Measurements from ENCODE around the gene GABRA1.

Gene GABRA1

DNA sequence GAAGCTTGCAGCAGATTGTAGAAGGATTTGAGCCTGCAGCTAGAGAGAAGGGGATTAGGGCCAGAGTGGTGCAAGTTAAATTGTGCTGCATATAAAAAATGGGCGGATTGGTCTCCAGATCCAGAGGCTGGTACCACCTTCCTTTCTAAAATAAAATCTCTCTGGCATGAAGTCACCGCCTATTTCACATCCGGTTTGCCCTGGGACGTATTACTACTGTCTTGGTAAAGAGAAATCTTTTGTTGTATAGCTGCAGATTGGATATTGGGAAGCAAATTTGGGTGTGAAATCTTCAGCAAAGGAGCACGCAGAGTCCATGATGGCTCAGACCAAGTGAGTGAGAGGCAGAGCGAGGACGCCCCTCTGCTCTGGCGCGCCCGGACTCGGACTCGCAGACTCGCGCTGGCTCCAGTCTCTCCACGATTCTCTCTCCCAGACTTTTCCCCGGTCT, at the start of gene GABRA1:
GABRA1 (plus strand) TSS at position 180 of the 451 bp plus-strand sequence. CDS start 2,691 bp downstream, outside the sequence.
- DNase-seq, result no peak

DNA sequence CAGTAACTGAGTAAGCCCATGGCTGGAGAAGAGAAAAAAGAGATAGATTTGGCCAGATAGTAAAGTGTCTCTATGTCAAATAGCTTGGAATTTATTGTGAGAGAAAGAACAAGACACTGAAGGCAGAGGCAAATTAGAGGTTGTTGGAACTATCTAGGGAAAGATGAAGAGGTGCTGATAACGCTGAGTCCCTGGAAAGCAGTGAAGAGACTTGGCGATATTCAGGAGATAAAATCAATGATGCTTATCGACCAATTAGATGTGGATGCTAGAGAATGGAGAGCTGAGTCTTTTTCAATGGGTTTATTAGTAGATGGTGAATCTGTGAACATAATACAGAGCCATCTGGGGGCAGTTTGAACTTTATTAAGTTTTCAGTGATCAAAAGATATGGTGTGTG, 48.6 kb upstream of the GABRA1 start:
- DNase-seq, result no peak

DNA sequence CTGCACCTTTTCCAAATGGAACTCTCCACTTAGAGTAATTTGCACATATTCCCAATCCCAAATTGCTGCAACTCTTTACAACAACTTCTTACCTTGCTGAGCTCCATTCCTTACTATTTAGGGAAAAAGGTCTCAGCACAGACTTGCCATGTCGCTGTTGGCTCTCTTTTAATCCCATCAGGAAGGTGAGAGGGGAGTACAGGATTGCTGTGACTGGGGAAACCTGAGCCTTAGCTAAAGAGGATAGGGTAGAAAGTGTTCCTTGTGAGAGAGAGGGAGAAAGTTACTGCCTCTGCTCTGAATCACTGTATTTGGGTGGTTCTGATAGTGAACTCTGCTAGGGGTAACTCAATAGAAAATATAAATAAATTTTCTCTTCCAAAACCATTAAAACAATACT, 43.7 kb upstream of the GABRA1 start:
- DNase-seq, result no peak

DNA sequence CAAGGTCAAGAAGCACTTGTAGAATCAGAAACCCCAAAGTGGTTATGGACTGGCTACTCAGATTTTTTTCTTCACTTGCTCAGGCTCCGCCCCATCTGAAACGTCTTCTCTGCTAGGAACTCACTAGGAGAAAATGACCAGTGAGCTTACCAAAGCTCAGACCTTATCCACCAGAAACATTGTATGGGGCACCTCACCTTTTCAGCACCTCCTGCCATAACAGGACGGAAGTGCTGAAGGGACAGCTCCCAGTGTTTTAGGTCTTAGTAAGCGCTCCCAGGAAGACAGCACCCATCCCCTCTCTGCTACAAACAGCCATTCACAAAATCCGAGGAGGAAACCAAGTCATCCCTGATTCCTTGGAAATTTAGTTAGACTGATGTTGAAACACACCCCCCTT, 1.2 kb upstream of the GABRA1 start:
- peak; percentile 4 for DNase-seq

DNA sequence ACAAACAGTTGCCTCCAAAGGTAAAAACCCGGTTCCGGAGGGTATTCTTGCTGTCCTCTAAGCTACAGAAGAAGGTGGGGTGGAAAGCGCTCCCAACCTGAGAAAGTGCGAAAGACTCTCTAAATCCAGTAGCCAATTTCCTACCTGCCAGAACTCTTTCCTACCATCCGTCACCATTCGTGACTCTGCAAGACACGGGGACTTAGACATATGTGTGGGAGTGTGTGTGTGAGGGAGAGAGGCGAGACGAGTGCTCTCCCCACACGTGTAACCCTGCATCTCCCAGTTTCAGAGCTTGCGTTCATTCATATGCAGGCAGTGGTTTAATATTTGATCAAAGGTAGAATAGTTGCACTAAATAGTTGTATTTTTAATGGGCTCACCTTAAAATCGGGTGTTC, 473 bp upstream of the GABRA1 start:
- no peak for DNase-seq

DNA sequence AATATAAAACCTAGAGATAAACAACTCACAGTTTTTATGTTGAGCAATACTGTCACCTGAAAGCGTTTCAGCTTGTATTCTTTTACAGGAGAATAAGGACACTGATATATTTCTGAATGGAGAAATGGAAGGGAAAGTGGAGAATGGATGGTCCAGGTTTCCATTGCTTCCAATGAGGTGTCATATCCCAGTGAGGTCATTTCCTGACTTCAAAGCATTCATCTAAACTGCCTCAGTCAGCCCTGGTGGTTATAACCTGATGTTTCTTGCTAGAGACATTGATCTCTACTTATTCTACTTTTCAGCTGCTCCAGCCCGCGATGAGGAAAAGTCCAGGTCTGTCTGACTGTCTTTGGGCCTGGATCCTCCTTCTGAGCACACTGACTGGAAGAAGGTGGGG, 2.6 kb downstream of the GABRA1 start:
- no peak for DNase-seq

DNA sequence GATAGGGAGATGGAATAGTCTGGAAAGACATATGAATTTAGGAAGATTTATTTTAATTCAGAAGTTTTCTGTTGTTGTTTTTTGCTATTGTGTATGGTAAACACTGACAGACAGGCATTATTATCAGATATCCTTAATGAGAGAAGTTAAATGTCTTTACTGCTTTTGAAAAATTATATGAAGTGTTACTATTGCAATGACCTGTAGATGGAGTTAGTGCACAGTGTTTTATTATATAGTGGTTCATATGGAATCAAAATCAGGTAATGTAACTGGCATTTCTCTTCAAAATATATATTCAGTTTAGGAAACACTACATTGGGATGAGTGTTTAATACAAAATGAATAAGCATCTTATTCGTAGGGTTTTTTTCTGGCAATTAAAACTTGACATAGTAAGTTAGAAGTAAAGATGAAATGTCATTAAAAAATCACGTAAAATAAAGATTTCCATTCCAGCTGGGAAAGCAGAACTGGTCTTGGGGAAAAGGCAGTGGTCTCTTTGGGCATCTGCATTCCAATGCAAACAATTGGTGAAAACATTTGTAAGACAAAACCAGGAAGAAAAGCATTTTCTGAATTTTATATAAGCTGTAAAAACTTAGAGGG, 3.9 kb downstream of the GABRA1 start:
- no peak for DNase-seq

DNA sequence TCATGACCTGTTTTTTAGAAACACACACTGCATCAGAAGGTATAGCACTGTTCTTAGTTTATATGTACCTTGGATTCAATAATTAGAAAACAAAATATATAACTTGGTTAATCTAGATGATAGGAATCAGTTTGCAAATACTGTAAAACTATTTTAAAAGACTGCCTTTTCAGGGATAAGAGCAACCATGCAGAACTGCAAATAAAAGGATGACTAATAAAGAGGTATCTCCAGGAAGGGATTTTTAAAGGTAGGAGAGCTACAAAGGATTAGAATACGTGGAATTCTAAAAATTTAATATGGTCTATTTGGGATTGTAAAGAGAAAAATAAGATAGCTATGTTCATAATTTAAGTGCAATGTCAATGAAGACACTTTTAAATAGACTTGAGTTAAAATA, 9.4 kb downstream of the GABRA1 start:
- DNase-seq, result no peak

DNA sequence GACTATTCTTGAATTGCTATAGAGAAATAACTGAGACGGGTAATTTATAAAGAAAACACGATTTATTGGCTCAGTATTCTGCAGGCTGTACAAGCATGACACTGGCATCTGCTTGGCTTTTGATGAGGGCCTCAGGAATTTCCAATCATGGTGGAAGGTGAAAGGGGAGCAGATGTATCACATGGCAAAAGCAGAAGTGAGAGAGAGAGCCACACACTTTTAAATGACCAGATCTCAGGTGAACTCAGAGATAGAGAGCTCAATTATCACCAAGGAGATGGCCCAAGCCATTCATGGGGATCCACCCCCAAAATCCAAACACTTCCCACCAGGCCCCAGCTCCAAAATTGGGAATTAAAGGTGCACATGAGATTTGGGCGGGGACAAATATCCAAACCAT, 15.3 kb downstream of the GABRA1 start:
- DNase-seq, result no peak

DNA sequence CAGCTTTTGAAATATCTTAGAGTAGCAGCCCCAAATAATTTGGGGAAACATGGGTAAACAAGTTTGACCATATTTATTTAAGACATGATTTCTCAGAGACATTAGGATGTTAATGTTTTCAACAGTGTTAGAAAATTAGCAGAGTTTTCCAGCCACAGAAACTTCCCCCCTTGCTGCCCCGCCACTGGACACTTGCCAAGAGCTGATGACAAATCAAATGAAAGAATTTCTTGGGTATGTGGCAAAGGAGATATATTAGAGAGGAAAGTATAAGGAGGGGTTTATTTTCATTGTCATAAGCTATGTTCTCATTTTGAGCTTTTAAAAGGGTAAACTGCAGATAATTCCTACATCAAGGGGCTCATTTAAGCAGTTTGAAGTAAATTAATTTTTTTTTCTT, 15.9 kb downstream of the GABRA1 start:
- DNase-seq, result no peak

DNA sequence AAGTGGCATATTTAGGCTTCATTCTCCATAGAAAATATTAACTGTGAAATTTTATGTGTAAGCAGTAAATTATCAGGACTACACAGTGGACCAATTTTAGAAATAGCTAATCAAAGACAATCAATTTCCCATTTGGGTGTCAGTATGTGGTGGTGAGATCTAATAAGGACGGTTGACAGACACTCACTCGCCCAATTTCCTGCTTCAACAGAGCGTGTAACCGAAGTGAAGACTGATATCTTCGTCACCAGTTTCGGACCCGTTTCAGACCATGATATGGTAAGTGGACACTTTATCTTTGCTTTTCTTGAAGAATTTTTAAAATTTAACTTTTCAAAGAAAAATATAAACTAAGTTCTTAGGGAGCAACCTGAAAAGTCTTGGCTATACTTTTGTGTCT, 17.6 kb downstream of the GABRA1 start:
- no peak for DNase-seq

DNA sequence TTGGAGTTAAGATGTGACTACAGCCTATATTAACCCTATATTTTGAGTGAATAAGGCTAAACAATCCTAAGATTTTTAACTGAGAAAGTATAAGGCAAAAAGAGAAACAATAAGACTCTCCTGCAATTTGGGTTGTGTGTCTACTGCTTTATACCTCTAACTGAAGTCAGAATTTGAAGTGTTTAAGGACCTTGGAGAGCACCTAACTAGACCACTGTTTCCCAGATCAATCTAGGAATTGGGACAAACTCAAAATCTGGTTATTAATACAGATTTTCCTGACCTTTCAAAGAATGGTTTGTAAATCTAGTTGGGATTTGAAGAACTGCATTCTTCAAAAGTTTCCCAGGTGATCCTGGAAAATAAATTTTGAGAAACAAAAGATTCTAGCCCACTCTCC, 42.1 kb downstream of the GABRA1 start:
- DNase-seq, result no peak

DNA sequence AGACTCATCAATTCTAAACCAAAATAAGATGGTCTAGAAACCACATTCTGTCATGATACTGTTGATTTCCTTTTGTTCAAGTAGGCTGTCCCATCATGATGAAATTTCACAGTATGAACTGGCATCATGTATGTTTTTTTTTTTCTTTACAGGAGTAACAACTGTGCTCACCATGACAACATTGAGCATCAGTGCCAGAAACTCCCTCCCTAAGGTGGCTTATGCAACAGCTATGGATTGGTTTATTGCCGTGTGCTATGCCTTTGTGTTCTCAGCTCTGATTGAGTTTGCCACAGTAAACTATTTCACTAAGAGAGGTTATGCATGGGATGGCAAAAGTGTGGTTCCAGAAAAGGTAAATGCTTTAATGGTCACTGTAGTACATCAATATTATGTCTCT, 47.6 kb downstream of the GABRA1 start:
- no peak for DNase-seq

DNA sequence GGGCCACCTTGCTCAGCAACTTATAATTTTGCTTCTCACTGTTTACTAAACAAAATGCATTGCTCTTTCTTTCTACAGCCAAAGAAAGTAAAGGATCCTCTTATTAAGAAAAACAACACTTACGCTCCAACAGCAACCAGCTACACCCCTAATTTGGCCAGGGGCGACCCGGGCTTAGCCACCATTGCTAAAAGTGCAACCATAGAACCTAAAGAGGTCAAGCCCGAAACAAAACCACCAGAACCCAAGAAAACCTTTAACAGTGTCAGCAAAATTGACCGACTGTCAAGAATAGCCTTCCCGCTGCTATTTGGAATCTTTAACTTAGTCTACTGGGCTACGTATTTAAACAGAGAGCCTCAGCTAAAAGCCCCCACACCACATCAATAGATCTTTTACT, 49.1 kb downstream of the GABRA1 start:
- no peak for DNase-seq

DNA sequence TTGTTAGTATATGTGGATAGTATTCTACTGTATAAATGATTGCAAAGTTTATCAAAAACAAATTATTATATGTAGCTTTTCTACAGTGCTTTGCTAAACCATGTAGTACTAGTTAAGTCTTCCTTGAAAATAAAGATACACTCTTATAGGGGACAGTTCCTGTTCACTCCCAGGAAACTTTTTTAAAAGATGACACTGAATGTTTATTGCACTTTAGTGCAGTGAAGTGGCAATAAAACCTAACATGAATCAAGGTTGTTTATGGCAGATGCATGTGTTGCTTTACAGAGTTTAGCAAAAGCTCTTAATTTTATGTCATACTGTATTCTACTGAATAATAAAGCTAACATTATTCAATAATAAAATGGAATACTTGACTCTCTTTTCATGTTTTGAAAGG, 51.7 kb downstream of the GABRA1 start:
- no peak for DNase-seq

DNA sequence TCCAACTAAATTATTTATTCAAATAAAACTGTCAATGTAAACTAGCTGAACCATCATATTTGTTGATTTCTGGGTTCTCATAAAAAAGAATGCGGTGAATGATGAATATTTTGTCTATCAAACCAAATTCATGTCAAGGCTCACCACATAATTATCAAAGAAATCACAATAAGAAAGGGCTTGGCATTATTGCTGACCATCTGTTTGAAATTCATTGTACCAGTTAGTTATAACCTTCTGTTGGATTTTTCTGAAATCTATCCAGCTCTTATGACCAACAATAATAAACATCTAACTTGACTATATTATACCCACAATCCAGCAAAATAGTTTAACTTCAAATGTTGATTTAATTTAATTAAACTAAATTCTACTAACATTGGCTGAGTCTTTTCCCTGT, 53.1 kb downstream of the GABRA1 start:
- DNase-seq, result no peak

DNA sequence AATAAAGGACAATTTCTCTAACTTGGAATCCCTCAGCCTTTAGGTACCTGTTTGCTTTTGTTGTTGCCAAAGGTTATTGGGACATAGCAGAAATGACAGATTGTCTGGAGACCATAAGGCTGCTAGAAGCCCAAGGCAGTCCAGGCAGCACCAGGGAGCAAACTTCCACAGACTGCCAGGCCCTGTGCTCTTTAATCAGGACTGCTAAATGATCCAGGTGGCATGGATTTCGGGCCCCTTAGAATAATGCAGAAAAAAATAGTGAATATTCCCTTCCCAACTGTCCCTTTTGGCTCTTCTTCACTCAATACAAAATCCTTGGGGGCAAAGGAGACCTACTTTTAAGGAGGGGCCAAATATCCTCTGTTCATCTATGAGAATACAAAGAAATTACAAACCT, 73.9 kb downstream of the GABRA1 start:
- DNase-seq, result no peak

DNA sequence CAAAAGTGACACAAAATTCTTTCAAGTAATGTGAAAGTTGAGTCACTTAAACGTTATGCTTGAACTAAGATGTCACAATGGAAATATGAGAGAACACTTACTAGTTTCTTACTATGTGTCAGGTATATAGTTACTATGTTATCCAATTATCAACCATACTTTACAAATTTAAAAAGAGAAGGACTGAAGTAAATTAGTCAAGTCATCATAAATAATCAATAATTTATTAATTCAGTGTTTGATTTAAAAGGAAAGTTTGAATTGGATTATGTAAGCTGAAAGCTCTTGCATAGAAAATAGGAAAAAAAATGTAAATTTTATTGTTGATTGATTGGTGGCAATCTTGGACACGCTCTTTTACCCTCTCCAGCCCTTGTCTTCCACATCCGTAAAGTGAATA, 76.3 kb downstream of the GABRA1 start:
- no peak for DNase-seq

DNA sequence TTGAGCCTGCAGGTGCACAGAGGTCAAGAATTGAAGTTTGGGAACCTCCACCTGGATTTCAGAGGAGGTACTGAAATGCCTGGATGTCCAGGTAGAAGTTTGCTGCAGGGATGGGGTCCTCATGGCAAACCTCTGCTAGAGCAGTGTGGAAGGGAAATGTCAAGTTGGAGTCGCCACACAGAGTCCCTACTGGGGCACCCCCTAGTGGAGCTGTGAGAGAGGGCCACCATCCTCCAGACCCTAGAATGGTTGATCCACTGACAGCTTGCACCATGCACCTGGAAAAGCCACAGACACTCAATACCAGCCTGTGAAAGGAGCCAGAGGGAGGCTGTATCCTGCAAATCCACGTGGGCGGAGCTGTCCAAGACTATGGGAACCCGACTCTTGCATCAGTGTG, 78.0 kb downstream of the GABRA1 start:
- DNase-seq, result no peak

DNA sequence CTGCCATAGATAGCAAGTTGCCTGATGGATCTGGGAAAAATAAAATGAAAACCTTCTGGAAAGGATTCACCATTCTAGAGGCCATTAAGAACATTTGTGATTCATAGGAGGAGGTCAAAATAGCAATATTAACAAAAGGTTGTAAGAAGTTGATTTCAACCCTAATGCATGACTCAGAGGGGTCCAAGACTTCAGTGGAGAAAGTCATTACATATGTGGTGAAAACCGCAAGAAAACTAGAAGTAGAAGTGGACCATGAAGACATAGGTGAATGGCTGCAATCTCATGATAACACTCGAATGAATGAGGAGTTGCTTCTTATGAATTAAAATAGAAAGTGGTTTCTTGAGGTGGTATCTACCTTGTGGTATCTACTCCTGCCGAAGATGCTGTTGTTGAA, 86.6 kb downstream of the GABRA1 start:
- no peak for DNase-seq

DNA sequence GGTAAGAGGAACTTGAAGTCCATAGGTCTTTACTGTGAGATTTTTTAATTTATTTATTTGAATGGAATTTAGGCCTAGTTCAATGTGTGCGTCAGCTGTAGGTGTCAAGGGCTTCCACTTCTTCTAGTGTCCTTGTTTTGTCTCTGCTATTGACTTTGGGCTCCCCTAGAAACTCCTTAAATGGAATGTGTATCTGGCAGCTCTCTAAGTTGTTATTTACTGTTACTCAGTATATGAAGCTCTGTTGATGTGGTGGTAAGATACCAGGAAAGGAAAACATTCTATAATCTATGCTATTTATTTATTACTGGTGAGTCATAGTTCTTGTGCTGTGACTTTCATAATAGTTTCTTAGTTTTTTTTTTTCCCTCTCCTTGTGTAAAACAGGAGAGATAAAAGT, 97.1 kb downstream of the GABRA1 start:
- DNase-seq, result no peak

DNA sequence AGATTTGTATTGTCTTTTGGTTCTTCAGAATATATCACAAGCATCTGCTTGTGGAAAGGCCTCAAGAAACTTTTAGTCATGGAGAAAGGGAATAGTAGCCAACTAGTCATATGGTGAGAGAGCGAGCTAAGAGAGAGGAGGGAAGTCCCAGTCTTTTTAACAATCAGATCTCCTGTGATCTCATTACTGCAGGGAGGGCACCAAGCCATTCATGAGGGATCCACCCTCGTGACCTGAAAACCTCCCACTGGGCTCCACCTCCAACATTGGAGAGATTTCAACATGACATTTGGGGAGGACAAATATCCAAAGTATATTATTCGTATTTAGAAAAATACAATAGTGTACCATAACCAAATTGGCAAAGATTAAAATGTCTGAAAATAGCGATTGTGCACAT, 99.0 kb downstream of the GABRA1 start:
- DNase-seq, result no peak
